RCC 7860 (cell line): Measurements from ENCODE around the gene NRCAM.

Source experiments
- DNase-seq: peaks from one replicate; pipeline ENCODE4 v3.0.0-alpha.2; 2015; ENCODE audit warnings: low spot score
- FAIRE-seq: peaks from 2 replicates; lab custom pipeline; 2012; peaks lifted over from hg19 to GRCh38; lab: Jason Lieb, UNC

The NRCAM gene

DNA sequence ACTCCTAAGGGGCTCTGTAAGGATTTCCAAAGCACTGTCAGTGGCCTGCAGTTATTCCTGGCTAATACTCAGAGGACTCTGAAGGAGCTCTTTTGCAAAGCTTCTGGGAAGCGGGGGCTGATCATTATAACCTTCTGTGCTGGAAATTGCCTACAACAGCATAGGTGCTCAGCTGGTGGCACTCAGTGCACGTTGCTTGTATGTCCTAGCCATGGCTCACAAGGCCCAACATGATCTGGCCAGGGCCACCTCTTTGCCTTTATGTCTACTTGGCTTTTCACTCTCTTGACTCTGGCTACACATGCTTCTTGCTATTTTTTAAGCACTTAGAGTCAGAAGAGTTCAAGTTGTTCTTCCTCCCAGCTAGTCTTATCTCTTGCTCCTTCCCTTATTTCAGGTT, 343.6 kb downstream of the NRCAM start:
- no peak for FAIRE-seq
- no peak for DNase-seq

GRCh38 chr7:108109221-108109908, 346.9 kb downstream of the NRCAM start:
- FAIRE-seq (no peak), DNase-seq (no peak)

- FAIRE-seq (no peak), DNase-seq (no peak)
Measured at GRCh38 chr7:108108131-108108530, 348.1 kb downstream of the NRCAM start.

- no peak for FAIRE-seq
- DNase-seq, result no peak
Measured at GRCh38 chr7:108104324-108104723, 351.9 kb downstream of the NRCAM start.

- FAIRE-seq, result no peak
- no peak for DNase-seq
Measured at GRCh38 chr7:108103558-108104298, 352.5 kb downstream of the NRCAM start.

- DNase-seq, result no peak
Measured at GRCh38 chr7:108102671-108103312, 353.4 kb downstream of the NRCAM start.

GRCh38 chr7:108101759-108102158, 354.5 kb downstream of the NRCAM start:
- FAIRE-seq (no peak), DNase-seq (no peak)

More at GRCh38 chr7:108102671-108103312, 353.4 kb downstream of the NRCAM start:
- no peak for FAIRE-seq

GRCh38 chr7:108099713-108100112, 356.5 kb downstream of the NRCAM start:
- FAIRE-seq, result no peak

GRCh38 chr7:108097703-108098102, 358.5 kb downstream of the NRCAM start:
- FAIRE-seq, result no peak
- DNase-seq, result no peak

More at GRCh38 chr7:108099713-108100112, 356.5 kb downstream of the NRCAM start:
- no peak for DNase-seq
